HUES48 (cell line): ENCODE measurements around the gene KLK1.

Experiments
- H3K27ac ChIP-seq: one replicate; pipeline ENCODE4 v1.7.0; 2013; ENCODE audit warnings: low read depth, low read length, inconsistent platforms
- H3K27me3 ChIP-seq: 2 replicates; pipeline ENCODE4 v1.6.1; 2013; ENCODE audit warnings: mild to moderate bottlenecking, low read length; ENCODE audit not compliant: control insufficient read depth, insufficient read depth
- H3K36me3 ChIP-seq: 2 replicates; pipeline ENCODE4 v1.6.1; 2013; ENCODE audit warnings: low read length; ENCODE audit not compliant: control insufficient read depth, insufficient read depth
- H3K4me1 ChIP-seq: 2 replicates; pipeline ENCODE4 v1.6.1; 2013; ENCODE audit warnings: mild to moderate bottlenecking, low read length; ENCODE audit not compliant: control insufficient read depth, insufficient read depth
- H3K4me3 ChIP-seq: 2 replicates; pipeline ENCODE4 v1.5.1; 2013; ENCODE audit warnings: mild to moderate bottlenecking, low read depth, low read length
- H3K9ac ChIP-seq: 2 replicates; pipeline ENCODE4 v1.6.1; 2013; ENCODE audit warnings: mild to moderate bottlenecking, low read depth, low read length, moderate library complexity
- H3K9me3 ChIP-seq: 2 replicates; pipeline ENCODE4 v1.6.1; 2013; ENCODE audit warnings: low read length; ENCODE audit not compliant: control insufficient read depth, insufficient read depth

Gene KLK1

GRCh38 chr19:50835785-50836542 is 12.4 kb upstream of the KLK1 start:
- Histone ChIP-seq H3K4me3 (peak overlapping the region; percentile 92), H3K27me3 (peaks cover 32% of the 10 kb centered on the region), H3K9me3 (no peaks in the 10 kb centered on the region), H3K27ac (no peak overlapping the region), H3K4me1 (peaks cover 3% of the 10 kb centered on the region; the same call in 1 of the 2 replicates), H3K36me3 (no peaks in the 10 kb centered on the region), H3K9ac (peak overlapping the region; percentile 77)

GRCh38 chr19:50835103-50835784 is 11.7 kb upstream of the KLK1 start:
- Histone ChIP-seq H3K9ac (peak overlapping the region; percentile 77), H3K27ac (no peak overlapping the region), H3K27me3 (peaks cover 29% of the 10 kb centered on the region), H3K4me3 (peak overlapping the region; percentile 92), H3K36me3 (no peaks in the 10 kb centered on the region), H3K4me1 (peaks cover 3% of the 10 kb centered on the region; the same call in 1 of the 2 replicates), H3K9me3 (no peaks in the 10 kb centered on the region)

GRCh38 chr19:50833802-50834167 is 10.2 kb upstream of the KLK1 start:
- H3K27ac ChIP-seq, result no peak overlapping the region
- H3K4me3 ChIP-seq, result no peak overlapping the region

GRCh38 chr19:50833117-50833801 is 9.7 kb upstream of the KLK1 start, which contains the start of gene KLK15:
Gene KLK15 (minus strand): TSS chr19:50833574. CDS start chr19:50831492, 2,082 bp downstream.
- H3K4me3 ChIP-seq, result no peak within 1 kb of the TSS
- peaks cover 29% of the 10 kb centered on the region for H3K27me3 ChIP-seq
- H3K9ac ChIP-seq, result no peak within 1 kb of the TSS
- H3K4me1 ChIP-seq, result peaks cover 3% of the 10 kb centered on the region; the same call in 1 of the 2 replicates
- H3K9me3 ChIP-seq, result no peaks in the 10 kb centered on the region
- H3K27ac ChIP-seq, result no peak within 1 kb of the TSS
- no peaks in the 10 kb centered on the region for H3K36me3 ChIP-seq

More at GRCh38 chr19:50833802-50834167, 10.2 kb upstream of the KLK1 start:
- H3K9me3 ChIP-seq, result no peaks in the 10 kb centered on the region
- no peak overlapping the region for H3K9ac ChIP-seq
- H3K36me3 ChIP-seq, result no peaks in the 10 kb centered on the region
- H3K27me3 ChIP-seq, result peaks cover 29% of the 10 kb centered on the region
- peaks cover 3% of the 10 kb centered on the region; the same call in 1 of the 2 replicates for H3K4me1 ChIP-seq

GRCh38 chr19:50832666-50833065 is 9.1 kb upstream of the KLK1 start:
- H3K9ac ChIP-seq, result no peak overlapping the region
- no peak overlapping the region for H3K4me3 ChIP-seq

GRCh38 chr19:50831026-50831396 is 7.4 kb upstream of the KLK1 start:
- Histone ChIP-seq H3K36me3 (no peaks in the 10 kb centered on the region), H3K4me3 (no peak overlapping the region), H3K4me1 (no peaks in the 10 kb centered on the region; the same call in 1 of the 2 replicates), H3K9me3 (no peaks in the 10 kb centered on the region), H3K9ac (no peak overlapping the region), H3K27me3 (peaks cover 13% of the 10 kb centered on the region), H3K27ac (no peak overlapping the region)

More at GRCh38 chr19:50832666-50833065, 9.1 kb upstream of the KLK1 start:
- H3K27ac ChIP-seq, result no peak overlapping the region
- peaks cover 3% of the 10 kb centered on the region; the same call in 1 of the 2 replicates for H3K4me1 ChIP-seq
- H3K9me3 ChIP-seq, result no peaks in the 10 kb centered on the region
- H3K27me3 ChIP-seq, result peaks cover 29% of the 10 kb centered on the region
- H3K36me3 ChIP-seq, result no peaks in the 10 kb centered on the region

- Histone ChIP-seq H3K9me3 (no peaks in the 10 kb centered on the region), H3K36me3 (no peaks in the 10 kb centered on the region), H3K4me1 (no peaks in the 10 kb centered on the region), H3K9ac (no peak overlapping the region), H3K4me3 (no peak overlapping the region), H3K27me3 (peaks cover 8% of the 10 kb centered on the region), H3K27ac (no peak overlapping the region)
Measured at GRCh38 chr19:50830266-50831025, 6.9 kb upstream of the KLK1 start.

GRCh38 chr19:50829801-50830200 is 6.2 kb upstream of the KLK1 start:
- H3K4me3 ChIP-seq, result no peak overlapping the region
- H3K36me3 ChIP-seq, result no peaks in the 10 kb centered on the region
- no peak overlapping the region for H3K27ac ChIP-seq
- H3K9ac ChIP-seq, result no peak overlapping the region
- H3K9me3 ChIP-seq, result no peaks in the 10 kb centered on the region
- peaks cover 2% of the 10 kb centered on the region for H3K27me3 ChIP-seq
- no peaks in the 10 kb centered on the region for H3K4me1 ChIP-seq

GRCh38 chr19:50827476-50827875 is 3.9 kb upstream of the KLK1 start:
- Histone ChIP-seq H3K9ac (no peak overlapping the region), H3K36me3 (no peaks in the 10 kb centered on the region), H3K27ac (no peak overlapping the region), H3K4me1 (no peaks in the 10 kb centered on the region), H3K9me3 (no peaks in the 10 kb centered on the region), H3K27me3 (peaks cover under 1% of the 10 kb centered on the region), H3K4me3 (no peak overlapping the region)

GRCh38 chr19:50826492-50827240 is 3.1 kb upstream of the KLK1 start:
- Histone ChIP-seq H3K27ac (no peak overlapping the region), H3K4me3 (no peak overlapping the region), H3K4me1 (peaks cover under 1% of the 10 kb centered on the region; the same call in 1 of the 2 replicates), H3K9me3 (no peaks in the 10 kb centered on the region), H3K27me3 (peaks cover 9% of the 10 kb centered on the region), H3K36me3 (no peaks in the 10 kb centered on the region), H3K9ac (no peak overlapping the region)
